Thymus (tissue), 11 donors: ENCODE data around the gene POU2AF3. TPM values are rescaled to one million over a fixed set of nuclear protein-coding genes. Genes with fewer than 3 reads are reported as not detected.
A peak's percentile ranks its signal among the peaks of the same experiment; 100 is the strongest.

Experiments
- DNase-seq, 9 donors: peaks; one replicate each; pipeline ENCODE4 v3.0.0-alpha.2; 2013; ENCODE audit warnings: low spot score in 9 of 9, low read depth in 6 of 9, missing footprints in 1 of 9
- H3K27ac ChIP-seq, 2 donors: one replicate each; pipeline ENCODE4 v1.5.1; 2013; ENCODE audit warnings: control low read depth in 1 of 2, low read depth in 1 of 2, low read length in 1 of 2, mild to moderate bottlenecking in 1 of 2, moderate library complexity in 1 of 2
- H3K27me3 ChIP-seq, 2 donors: one replicate each; pipeline ENCODE4 v1.5.1; 2013; ENCODE audit warnings: low read length in 1 of 2; ENCODE audit not compliant: control insufficient read depth in 2 of 2, insufficient read depth in 1 of 2
- H3K36me3 ChIP-seq, 2 donors: one replicate each; pipeline ENCODE4 v1.5.1; 2013; ENCODE audit warnings: low read length in 1 of 2, mild to moderate bottlenecking in 1 of 2, moderate library complexity in 1 of 2; ENCODE audit not compliant: control insufficient read depth in 2 of 2, insufficient read depth in 2 of 2
- H3K4me1 ChIP-seq, 2 donors: one replicate each; pipeline ENCODE4 v1.5.1; 2013; ENCODE audit warnings: low read length in 2 of 2; ENCODE audit not compliant: control insufficient read depth in 2 of 2, insufficient read depth in 2 of 2
- H3K4me3 ChIP-seq, 2 donors: one replicate each; pipeline ENCODE4 v1.5.1; 2013; ENCODE audit warnings: low read length in 2 of 2, control low read depth in 1 of 2, mild to moderate bottlenecking in 1 of 2
- H3K9me3 ChIP-seq, 2 donors: one replicate each; pipeline ENCODE4 v1.5.1; 2013; ENCODE audit warnings: low read length in 1 of 2, mild to moderate bottlenecking in 1 of 2; ENCODE audit not compliant: control insufficient read depth in 2 of 2, insufficient read depth in 1 of 2
- WGBS: extraction: QIAGEN DNeasy Blood & Tissue Kit; methylation state at CpG from one replicate; pipeline ENCODE4 v1.1.7; 2013; 5-methylcytosine and 5-hydroxymethylcytosine counted together
- polyA plus RNA-seq: library from polyadenylated mRNA; stranded (reverse); fragments of 200-250 nt; gene quantifications from one replicate; pipeline ENCODE4 v1.2.3, GENCODE V29; 2013
- total RNA-seq: library from RNA; stranded (reverse); fragments of 120-200 nt; gene quantifications from one replicate; pipeline ENCODE4 v1.2.4, GENCODE V29; 2013
- donor health status: healthy.

POU2AF3 gene
- total and polyA plus RNA-seq, 2 donors, result 2.7 to 3.5 TPM

DNA sequence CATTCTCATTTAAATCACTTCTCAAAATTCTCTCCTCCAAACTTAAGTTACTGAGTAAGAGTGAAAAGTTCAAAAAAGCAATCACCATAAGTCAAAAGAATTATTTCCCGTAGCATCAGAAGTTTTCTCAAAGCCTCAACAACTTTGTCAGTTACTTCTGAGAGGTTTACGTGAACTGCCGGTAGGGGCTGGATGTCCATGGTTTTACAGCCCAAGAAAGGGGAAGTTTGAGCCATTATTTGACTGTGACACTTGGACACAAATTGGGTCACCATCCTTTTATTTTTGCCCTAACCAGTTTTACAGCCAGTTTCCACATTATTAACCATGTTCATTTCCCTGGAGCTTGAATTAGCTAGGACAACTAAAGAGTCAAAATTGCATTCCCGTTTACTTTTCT lies 7.5 kb downstream of the POU2AF3 start:
- H3K27ac ChIP-seq, result no peak overlapping the region
- WGBS, result 74% methylated on average over 4 of the region's 4 CpGs
- peaks cover 0 to 3% of the 10 kb centered on the region in 2 donors for H3K4me1 ChIP-seq
- H3K36me3 ChIP-seq, result no peaks in the 10 kb centered on the region
- H3K4me3 ChIP-seq, result no peak overlapping the region
- no peak for DNase-seq
- H3K27me3 ChIP-seq, result peaks cover 2 to 36% of the 10 kb centered on the region in 2 donors
- no peaks in the 10 kb centered on the region for H3K9me3 ChIP-seq

DNA sequence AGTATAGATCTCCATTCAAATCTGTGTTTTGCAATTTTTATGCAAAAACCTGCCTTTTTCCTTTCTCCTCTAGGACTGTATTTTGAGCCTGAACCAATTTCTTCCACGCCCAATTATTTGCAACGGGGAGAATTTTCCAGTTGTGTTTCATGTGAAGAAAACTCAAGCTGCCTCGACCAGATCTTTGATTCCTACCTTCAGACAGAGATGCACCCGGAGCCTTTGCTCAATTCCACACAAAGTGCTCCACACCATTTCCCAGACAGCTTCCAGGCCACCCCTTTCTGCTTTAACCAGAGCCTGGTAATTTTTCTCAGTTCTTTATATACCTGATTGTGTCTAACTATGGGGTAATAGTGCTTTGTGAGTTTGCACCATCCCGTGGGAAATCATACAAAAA lies 8.0 kb downstream of the POU2AF3 start:
- Histone ChIP-seq H3K36me3 (no peaks in the 10 kb centered on the region), H3K4me1 (peaks cover 0 to 3% of the 10 kb centered on the region in 2 donors), H3K4me3 (no peak overlapping the region), H3K9me3 (no peaks in the 10 kb centered on the region), H3K27me3 (peaks cover 2 to 31% of the 10 kb centered on the region in 2 donors), H3K27ac (no peak overlapping the region)
- WGBS, result 89% methylated on average over 5 of the region's 5 CpGs
- no peak for DNase-seq

DNA sequence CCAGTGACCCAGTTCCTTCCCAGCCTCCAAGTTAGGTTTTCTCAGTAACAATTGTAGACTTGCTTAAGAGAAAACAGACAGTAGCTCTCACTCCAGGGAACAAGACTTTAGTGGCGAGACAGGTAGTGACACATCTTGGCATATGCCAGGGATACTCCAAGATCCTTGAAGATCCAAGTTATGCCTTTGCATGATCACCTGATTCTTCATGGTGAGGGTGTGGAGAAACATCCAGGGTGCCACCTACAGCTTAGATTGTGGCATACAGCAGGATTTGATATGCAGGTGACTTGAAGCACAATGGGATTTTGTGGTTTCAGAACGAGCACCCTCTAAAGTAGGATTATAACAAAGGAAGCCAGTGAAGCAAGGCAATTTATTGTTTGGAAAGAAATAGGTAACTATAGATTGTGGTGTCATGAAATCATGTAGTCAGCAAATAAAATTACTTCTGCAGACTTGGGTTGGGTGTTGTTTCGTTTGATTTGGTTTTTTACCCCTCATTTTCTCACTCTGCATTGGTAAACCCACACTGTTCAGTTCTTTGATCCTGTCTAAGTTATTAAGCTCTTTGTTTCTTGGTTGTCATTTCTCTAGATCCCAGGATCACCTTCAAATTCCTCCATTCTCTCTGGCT lies 9.2 kb downstream of the POU2AF3 start:
- Histone ChIP-seq H3K4me1 (peaks cover 0 to 3% of the 10 kb centered on the region in 2 donors), H3K4me3 (no peak overlapping the region), H3K36me3 (no peaks in the 10 kb centered on the region), H3K9me3 (no peaks in the 10 kb centered on the region), H3K27ac (peak overlapping the region in 1 of 2 donors; percentile 2), H3K27me3 (peaks cover 0 to 27% of the 10 kb centered on the region in 2 donors)
- DNase-seq, result no peak
- 71% methylated on average over 3 of the region's 3 CpGs for WGBS

DNA sequence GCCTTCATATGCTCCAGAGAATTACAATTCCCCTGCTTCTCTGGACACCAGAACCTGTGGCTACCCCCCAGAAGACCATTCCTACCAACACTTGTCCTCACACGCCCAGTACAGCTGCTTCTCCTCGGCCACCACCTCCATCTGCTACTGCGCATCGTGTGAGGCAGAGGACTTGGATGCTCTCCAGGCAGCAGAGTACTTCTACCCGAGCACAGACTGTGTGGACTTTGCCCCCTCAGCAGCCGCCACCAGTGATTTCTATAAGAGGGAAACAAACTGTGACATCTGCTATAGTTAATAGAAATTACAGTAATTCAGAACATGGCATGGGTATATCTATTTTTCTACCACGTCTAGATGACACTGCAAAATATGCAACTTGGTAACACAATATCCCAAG lies 9.8 kb downstream of the POU2AF3 start:
- Histone ChIP-seq H3K27ac (peak overlapping the region in 1 of 2 donors; percentile 2), H3K4me3 (no peak overlapping the region), H3K4me1 (peaks cover 0 to 3% of the 10 kb centered on the region in 2 donors), H3K9me3 (no peaks in the 10 kb centered on the region), H3K36me3 (no peaks in the 10 kb centered on the region), H3K27me3 (peaks cover 0 to 24% of the 10 kb centered on the region in 2 donors)
- 93% methylated on average over 7 of the region's 7 CpGs for WGBS
- DNase-seq, result no peak

DNA sequence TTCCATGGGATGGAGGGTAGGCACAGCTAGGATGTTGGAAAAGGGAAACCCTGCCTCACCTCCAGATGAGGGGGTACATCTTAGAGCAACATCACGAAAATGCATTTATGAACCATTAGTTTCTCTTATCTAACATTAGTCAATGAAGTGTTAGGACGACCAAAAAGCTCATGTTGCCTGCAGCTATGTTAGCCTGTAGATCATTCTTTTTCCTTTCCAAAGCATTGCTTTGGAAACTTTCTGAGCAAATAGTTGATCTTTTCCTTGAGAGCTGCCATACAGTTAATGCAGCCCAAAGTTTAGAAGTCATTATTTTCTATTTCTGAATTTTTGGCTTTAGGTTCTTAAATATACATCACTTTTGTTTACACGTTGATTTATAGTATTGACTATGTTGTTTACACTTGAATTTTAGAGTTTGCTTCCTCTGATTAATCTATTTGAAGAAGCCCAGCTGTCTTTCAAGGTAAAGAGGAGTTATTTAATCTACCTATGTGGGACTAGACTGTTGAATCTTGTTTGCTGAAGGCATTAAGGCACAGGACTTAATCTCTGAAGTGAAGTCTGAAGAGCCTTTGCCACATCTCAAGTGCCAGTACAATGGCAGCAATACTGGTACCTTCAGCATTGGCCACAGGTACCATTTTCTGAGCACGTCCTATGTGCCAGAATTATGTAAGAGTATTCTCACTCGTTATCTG lies 11.0 kb downstream of the POU2AF3 start:
- H3K27ac ChIP-seq, result no peak overlapping the region

DNA sequence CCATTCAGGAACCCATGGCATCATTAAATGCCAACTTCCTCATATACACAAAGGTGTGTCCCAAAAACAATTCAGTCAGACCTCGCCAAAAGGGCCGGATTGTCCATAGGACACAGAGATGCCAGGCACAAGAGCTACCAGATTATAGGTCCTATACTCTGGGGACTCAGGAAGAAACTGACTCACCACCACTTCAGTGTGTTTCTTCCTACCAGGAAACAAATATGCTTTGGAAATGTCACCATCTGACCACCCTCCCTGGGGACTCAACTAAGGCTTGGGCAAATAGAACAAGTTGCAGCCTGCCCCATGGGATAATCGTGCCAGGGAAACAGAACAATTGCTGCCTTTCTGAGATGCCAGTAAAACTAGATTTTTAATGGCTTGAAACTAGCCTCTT lies 11.7 kb downstream of the POU2AF3 start:
- Histone ChIP-seq H3K4me1 (peaks cover 0 to 3% of the 10 kb centered on the region in 2 donors), H3K36me3 (no peaks in the 10 kb centered on the region), H3K27ac (no peak overlapping the region), H3K4me3 (no peak overlapping the region), H3K27me3 (peaks cover 0 to 17% of the 10 kb centered on the region in 2 donors), H3K9me3 (no peaks in the 10 kb centered on the region)
- DNase-seq, result no peak
- 64% methylated on average over 3 of the region's 3 CpGs for WGBS

More for the DNA sequence above, 11.0 kb downstream of the POU2AF3 start:
- Histone ChIP-seq H3K36me3 (no peaks in the 10 kb centered on the region), H3K4me3 (no peak overlapping the region), H3K27me3 (peaks cover 0 to 20% of the 10 kb centered on the region in 2 donors), H3K4me1 (peaks cover 0 to 3% of the 10 kb centered on the region in 2 donors), H3K9me3 (no peaks in the 10 kb centered on the region)
- WGBS, result 93% methylated on average over 5 of the region's 5 CpGs
- no peak for DNase-seq

DNA sequence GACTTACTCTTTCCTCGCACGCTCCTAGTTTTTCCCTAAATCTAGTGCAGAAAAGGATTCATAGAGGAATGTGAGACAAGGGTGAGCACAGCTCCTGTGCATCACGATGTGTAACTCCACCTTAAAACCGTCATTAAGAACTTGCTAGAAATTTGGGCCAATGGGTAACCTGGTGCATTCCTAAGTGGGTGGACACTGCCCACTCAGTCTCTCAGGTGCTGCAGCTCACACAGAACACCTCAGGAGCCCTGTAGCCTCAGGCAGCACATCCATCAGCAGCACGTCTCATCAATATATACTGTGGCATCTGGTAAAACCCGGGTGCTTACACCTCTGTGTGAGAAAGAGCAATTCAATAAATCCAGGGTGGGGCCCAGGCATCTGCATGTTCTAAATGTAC lies 12.4 kb downstream of the POU2AF3 start:
- DNase-seq, result no peak
- no peaks in the 10 kb centered on the region for H3K9me3 ChIP-seq
- peaks cover 0 to 13% of the 10 kb centered on the region in 2 donors for H3K27me3 ChIP-seq
- peaks cover 0 to 3% of the 10 kb centered on the region in 2 donors for H3K4me1 ChIP-seq
- H3K27ac ChIP-seq, result no peak overlapping the region
- WGBS, result 95% methylated on average over 6 of the region's 6 CpGs
- H3K4me3 ChIP-seq, result no peak overlapping the region
- H3K36me3 ChIP-seq, result no peaks in the 10 kb centered on the region

DNA sequence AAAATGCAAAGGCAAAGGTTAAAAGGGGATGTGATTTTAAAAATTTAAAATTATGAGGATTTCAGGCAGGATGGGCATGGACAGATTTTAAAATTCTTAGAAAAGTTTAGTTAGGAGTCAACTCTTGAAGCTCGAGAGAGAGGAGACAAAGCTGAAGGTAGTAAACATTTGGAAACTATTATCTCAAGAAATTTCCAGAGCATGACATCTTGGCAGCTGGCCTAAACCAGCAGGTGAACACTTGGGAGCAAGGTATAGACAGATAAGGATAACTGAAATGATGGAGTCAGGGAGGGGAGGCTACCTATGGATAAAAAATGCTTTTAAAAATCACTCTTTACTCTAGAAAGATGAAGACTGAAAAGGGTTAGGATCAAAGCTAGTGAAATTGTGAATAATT lies 13.7 kb downstream of the POU2AF3 start:
- Histone ChIP-seq H3K4me3 (no peak overlapping the region), H3K27me3 (peaks cover 0 to 7% of the 10 kb centered on the region in 2 donors), H3K9me3 (no peaks in the 10 kb centered on the region), H3K36me3 (no peaks in the 10 kb centered on the region), H3K4me1 (peaks cover 0 to 3% of the 10 kb centered on the region in 2 donors), H3K27ac (no peak overlapping the region)
- DNase-seq, result no peak
- 97% methylated on average over 1 of the region's 1 CpG for WGBS

DNA sequence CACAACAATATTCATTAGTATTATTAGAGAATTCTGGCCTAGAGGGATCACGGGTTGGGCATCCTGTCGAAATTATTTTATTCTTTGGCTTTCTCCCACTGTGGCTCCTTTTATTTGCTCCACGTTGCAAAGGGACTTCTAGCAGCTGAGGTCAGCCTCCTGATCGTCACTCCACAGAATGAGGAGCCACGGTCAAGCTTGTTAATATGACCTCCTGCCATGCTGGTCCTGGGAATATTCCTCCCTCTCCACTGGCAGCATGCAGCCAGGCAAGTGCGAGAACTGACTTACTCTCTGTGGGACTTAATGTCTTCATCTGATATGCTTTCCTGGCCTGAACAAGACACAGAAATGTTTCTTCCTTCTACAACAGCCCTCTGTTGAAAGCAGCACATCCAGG lies 20.9 kb downstream of the POU2AF3 start:
- Histone ChIP-seq H3K9me3 (no peaks in the 10 kb centered on the region), H3K4me1 (no peaks in the 10 kb centered on the region), H3K27ac (no peak overlapping the region), H3K27me3 (peaks cover 0 to 3% of the 10 kb centered on the region in 2 donors), H3K4me3 (no peak overlapping the region), H3K36me3 (no peaks in the 10 kb centered on the region)
- WGBS, result 91% methylated on average over 6 of the region's 6 CpGs
- DNase-seq, result no peak
